AG08396 (cell line): ENCODE data around the gene SRXN1.

Source experiments
- DNase-seq: peaks from one replicate; pipeline ENCODE4 v3.0.0; 2012; ENCODE audit warnings: low spot score, mixed read lengths

Gene SRXN1

DNA sequence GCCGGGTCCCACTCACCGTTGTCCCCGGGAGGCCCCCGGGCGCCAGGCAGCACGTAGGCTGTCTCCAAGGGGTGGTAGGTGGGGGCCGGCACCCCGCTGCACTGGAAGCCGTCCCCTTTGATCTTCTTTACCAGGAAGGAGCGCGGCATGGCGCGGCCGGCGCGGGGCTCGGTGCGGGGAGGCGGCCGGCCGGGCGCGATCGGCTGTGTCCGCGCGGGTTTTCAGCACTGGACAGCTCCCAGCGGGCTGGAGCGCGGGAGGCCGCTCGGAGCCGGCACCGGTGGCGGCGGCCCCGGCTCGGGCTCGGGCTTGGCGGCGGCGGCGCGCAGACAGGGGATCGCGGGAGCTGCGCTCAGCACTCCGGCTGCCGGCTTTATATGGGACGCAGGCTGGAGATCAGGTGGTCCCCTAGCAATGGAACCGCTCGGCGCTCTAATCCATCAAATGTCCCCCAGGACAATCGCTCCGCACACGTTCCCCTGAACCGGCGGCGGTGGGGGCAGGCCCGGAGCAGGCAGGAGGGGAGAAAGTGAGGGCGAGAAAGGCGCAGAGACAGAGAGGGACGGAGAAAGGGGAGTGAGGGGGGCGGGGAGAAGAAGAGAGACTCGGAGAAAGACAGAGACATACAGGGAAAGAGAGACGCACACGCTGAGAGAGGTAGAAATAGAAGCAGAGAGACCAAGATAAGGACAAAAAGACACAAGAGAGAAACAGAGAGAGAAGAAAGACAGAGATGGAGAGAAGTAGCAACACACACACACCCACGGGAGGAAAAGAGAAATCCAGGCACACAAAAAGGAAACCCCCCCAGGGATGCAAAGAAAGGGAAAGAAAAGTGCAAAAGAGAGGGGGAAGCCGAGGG, 22.7 kb upstream of the SRXN1 start, which contains the start of gene SCRT2:
Gene SCRT2 (minus strand): TSS at position 350 of the 862 bp plus-strand sequence. CDS start 201 bp downstream, at position 149.
- peak; percentile 96 for DNase-seq

DNA sequence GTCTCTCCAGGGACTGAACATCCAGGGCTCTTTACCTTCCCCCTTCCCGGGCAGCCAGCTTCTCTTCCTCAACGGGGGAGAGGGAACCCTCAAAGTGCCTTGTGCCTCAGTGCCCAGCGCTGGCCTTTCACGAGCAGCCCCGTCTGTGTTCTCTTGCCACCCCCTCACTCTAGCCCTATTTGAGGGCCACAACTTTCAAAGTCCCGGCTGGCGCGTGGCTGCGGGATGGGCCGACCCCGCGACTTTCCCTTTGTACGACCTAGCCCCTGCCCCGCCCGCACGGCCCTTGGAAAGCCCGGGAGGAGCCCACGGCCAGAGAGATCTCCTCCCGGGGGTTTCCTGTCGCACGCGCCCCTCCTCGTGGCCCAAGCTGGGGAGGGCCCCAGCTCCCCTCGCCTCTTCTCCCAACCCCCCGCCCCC, 22.0 kb upstream of the SRXN1 start:
- no peak for DNase-seq

DNA sequence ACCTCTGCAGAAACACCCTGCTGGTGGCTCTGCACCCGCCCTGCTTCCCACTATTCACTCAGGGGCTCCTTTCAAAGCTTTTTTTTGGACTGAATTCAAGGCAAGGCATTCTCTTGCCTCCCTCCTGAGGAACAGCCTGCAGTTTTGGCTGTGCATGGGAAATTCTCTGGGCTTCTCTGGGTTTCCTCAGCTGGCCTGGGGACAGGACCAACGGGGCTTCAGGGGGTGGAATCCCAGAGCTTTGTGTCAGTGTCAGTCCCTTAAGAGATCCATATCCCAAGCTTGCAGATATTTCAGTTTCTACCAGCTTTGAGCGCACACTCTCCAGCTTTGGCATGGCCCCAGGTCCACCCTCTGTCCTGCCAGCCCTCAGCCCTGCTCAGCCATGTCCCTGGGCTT, 20.6 kb upstream of the SRXN1 start:
- no peak for DNase-seq

- DNase-seq, result no peak
Observed at GRCh38 chr20:672963-673602, 20.1 kb upstream of the SRXN1 start.

- DNase-seq, result no peak
Observed at GRCh38 chr20:671252-672030, 18.4 kb upstream of the SRXN1 start.

- DNase-seq, result no peak
Observed at GRCh38 chr20:669573-669972, 16.6 kb upstream of the SRXN1 start.

DNA sequence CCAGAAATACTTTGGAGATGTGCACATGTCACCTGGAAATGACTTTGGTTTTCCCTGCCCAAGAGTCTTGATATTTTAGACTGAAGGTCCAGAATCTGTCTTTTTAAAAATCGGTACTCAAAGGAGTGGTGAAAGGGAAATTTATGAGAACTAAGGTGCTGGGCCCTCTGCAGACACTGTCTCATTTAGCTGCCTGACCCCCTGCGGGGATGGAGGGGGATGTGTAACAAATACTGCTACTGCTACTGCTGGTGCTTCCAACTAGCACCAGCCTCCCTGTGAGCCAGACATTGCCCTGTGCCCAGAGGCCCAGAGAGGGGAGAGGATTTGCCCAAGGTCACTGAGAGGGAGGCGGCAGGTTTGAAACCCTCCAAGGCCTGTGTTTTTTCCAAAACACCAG, 15.6 kb upstream of the SRXN1 start:
- no peak for DNase-seq

- DNase-seq, result no peak
Observed at GRCh38 chr20:668050-668449, 15.1 kb upstream of the SRXN1 start.

DNA sequence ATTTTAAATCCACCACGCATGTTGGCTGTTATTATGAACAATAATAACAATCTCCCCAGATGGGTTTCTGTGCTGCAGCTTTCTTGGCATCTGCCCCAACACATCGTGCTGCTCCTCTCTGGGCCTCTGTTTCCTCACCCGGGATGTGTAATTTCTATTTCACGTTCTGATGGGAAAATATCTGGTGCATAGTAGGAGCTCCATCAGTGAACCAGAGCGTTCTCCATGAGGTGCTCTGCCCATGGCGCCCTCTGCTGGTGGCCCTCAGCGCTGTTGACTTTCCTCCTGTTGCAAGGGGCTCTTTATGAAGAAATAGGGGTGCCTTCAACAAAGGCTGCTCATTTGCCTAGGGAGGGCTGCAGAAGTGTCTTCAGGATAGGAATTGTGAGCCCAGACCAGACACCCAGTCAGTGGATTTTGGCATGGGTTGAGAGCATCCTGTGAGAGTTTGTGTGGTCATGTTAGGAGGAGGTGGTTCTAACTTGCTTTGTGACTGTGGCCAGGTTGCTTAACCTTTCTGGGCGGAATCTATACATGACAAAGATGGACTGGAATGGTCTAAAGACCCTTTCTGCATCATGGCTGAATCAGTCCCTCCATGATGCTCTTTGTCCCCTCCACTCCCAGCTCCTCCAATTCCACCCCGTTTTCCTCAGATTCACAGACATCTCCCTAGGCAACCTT, 14.5 kb upstream of the SRXN1 start:
- DNase-seq, result peak; percentile 74

DNA sequence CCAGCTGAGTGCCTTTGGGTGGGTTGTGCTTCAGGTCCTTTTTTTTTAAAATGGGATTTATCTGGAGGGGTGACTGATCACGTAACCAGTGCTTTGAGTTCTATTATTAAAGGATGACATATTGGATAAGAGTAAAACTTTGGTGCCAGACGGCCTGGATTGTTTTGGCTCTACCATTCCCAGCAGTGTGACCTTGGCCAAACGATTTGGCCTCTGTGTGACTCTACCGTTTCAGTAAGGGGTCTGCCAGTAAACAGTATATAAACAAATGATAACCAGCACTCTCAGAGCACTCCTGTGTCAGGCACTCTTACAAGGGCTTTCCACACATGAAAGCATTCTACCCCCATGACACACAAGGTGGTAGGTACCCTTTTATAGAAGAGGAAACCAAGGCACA, 13.9 kb upstream of the SRXN1 start:
- no peak for DNase-seq

GRCh38 chr20:665276-665675, 12.3 kb upstream of the SRXN1 start:
- no peak for DNase-seq

- DNase-seq, result no peak
Observed at GRCh38 chr20:664576-664975, 11.6 kb upstream of the SRXN1 start.

GRCh38 chr20:664151-664550, 11.2 kb upstream of the SRXN1 start:
- DNase-seq, result no peak

DNA sequence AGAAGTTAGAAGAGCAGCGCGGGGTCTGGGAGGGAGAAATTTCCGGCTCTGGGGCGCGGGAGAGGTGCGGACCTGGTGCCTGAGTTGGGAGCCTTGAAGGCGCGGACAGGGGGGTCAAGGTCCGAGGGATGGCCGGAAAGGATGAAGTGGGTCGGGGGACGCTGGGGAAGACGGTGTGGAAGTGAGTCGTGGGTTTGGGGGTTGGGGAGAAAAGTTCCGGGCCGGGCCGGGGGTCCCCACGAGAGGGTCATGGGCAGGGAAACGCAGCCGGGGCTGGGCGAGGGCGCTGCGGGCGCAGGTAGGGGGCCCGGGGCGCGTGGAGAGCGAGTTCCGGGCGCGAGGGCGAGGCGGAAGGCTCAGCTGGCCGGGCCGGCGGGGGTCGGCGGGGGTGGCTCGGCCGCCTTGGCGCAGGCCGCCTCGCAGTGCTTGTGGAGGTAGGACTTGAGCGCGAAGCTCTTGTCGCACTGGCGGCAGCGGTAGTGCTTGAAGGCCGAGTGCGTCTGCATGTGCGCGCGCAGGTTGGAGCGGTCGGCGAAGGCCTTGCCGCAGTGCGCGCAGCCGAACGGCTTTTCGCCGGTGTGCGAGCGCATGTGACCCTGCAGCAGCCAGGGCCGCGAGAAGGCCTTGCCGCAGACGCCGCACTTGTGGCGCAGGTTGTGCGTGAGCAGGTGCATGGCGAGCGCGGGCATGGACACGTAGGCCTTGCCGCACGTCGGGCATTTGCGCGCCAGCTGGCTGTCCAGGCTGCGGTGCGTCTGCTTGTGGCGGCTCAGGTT, 10.5 kb upstream of the SRXN1 start:
- no peak for DNase-seq

GRCh38 chr20:662277-663192, 9.5 kb upstream of the SRXN1 start:
- DNase-seq, result no peak

- DNase-seq, result no peak
Observed at GRCh38 chr20:661474-662270, 8.7 kb upstream of the SRXN1 start.

- no peak for DNase-seq
Observed at GRCh38 chr20:658731-659291, 5.8 kb upstream of the SRXN1 start.

- no peak for DNase-seq
Observed at GRCh38 chr20:658202-658601, 5.2 kb upstream of the SRXN1 start.
